HEK293 (cell line): ENCODE results near the gene CCDC78.

Experiments
- CTCF ChIA-PET: fragments of 350-600 bp; formaldehyde crosslinking; extraction: SDS; loops from one replicate; lab custom pipeline; 2021; ENCODE audit warnings: antibody characterized with exemption; lab: Yijun Ruan, JAX
- POLR2A ChIA-PET: fragments of 300-600 bp; formaldehyde crosslinking; extraction: SDS; loops from one replicate; lab custom pipeline; 2020; ENCODE audit warnings: antibody characterized with exemption, inconsistent platforms; lab: Yijun Ruan, JAX
- H3K27ac ChIP-seq: fragments of 200-500 bp; sonication (Bioruptor generic); 2 replicates; pipeline ENCODE4 v1.5.1; 2014; ENCODE audit warnings: low read depth, low read length, control low read depth, inconsistent platforms; ENCODE audit errors: extremely low read depth
- H3K36me3 ChIP-seq, 2 experiments: fragments of 200-500 bp in 1 of 2; sonication (Bioruptor generic) in 1 of 2; 1 replicate in 1 of 2; 2 replicates in 1 of 2; pipeline ENCODE4 v1.5.1; 2014 to 2017; ENCODE audit warnings: inconsistent platforms in 2 of 2, low read length in 2 of 2; ENCODE audit not compliant: control insufficient read depth in 2 of 2, insufficient read depth in 1 of 2
- H3K4me1 ChIP-seq: fragments of 200-500 bp; sonication (Bioruptor generic); 2 replicates; pipeline ENCODE4 v1.5.1; 2014; ENCODE audit warnings: mild to moderate bottlenecking, low read length, inconsistent platforms; ENCODE audit not compliant: control insufficient read depth, insufficient read depth
- H3K4me3 ChIP-seq: 2 replicates; pipeline ENCODE4 v1.5.1; 2011; ENCODE audit warnings: low read depth, mild to moderate bottlenecking, control low read depth, low read length, moderate library complexity
- H3K9me3 ChIP-seq: fragments of 200-500 bp; sonication (Bioruptor generic); 2 replicates; pipeline ENCODE4 v1.5.1; 2014; ENCODE audit warnings: low read depth, low read length, inconsistent platforms; ENCODE audit not compliant: control insufficient read depth, insufficient read depth
- BCL11A ChIP-seq: fragments of 450-650 bp; formaldehyde crosslinking; IDR thresholded peaks from 2 replicates; pipeline ENCODE4 v1.5.1; 2016; ENCODE audit warnings: low read depth, missing biosample characterization, missing genetic modification characterization
- HOXD13 ChIP-seq: sonication (generic); formaldehyde crosslinking; IDR thresholded peaks from 2 replicates; pipeline ENCODE4 v1.8.0; 2022; ENCODE audit warnings: missing genetic modification reagents, borderline replicate concordance
- IKZF3 ChIP-seq: fragments of 450-650 bp; IDR thresholded peaks from 2 replicates; pipeline ENCODE4 v1.5.0; 2018; ENCODE audit warnings: missing biosample characterization, mild to moderate bottlenecking, missing genetic modification characterization, moderate library complexity
- KLF9 ChIP-seq: fragments of 450-650 bp; formaldehyde crosslinking; IDR thresholded peaks from 2 replicates; pipeline ENCODE4 v1.5.1; 2016; ENCODE audit warnings: missing biosample characterization, missing genetic modification characterization, low read depth
- OSR2 ChIP-seq: fragments of 450-650 bp; formaldehyde crosslinking; IDR thresholded peaks from 2 replicates; pipeline ENCODE4 v1.5.1; 2016; ENCODE audit warnings: missing biosample characterization, missing genetic modification characterization
- RBAK ChIP-seq: fragments of 450-650 bp; formaldehyde crosslinking; IDR thresholded peaks from 2 replicates; pipeline ENCODE4 v1.5.1; 2016; ENCODE audit warnings: missing biosample characterization, missing genetic modification characterization
- REST ChIP-seq: fragments of 450-650 bp; formaldehyde crosslinking; IDR thresholded peaks from 2 replicates; pipeline ENCODE4 v1.5.1; 2016; ENCODE audit warnings: missing biosample characterization, missing genetic modification characterization
- SCRT1 ChIP-seq: fragments of 450-650 bp; formaldehyde crosslinking; IDR thresholded peaks from 2 replicates; pipeline ENCODE4 v1.5.1; 2016; ENCODE audit warnings: missing biosample characterization, missing genetic modification characterization, borderline replicate concordance
- ZFP37 ChIP-seq: fragments of 450-650 bp; formaldehyde crosslinking; IDR thresholded peaks from 2 replicates; pipeline ENCODE4 v1.5.1; 2016; ENCODE audit warnings: missing biosample characterization, missing genetic modification characterization
- ZNF114 ChIP-seq: fragments of 450-650 bp; formaldehyde crosslinking; IDR thresholded peaks from 2 replicates; pipeline ENCODE4 v1.5.0; 2017; ENCODE audit warnings: missing biosample characterization, missing genetic modification characterization
- ZNF16 ChIP-seq: fragments of 450-650 bp; formaldehyde crosslinking; IDR thresholded peaks from 2 replicates; pipeline ENCODE4 v1.5.1; 2016; ENCODE audit warnings: low read depth, missing biosample characterization, missing genetic modification characterization
- ZNF24 ChIP-seq: fragments of 450-650 bp; formaldehyde crosslinking; IDR thresholded peaks from 2 replicates; pipeline ENCODE4 v1.5.1; 2016; ENCODE audit warnings: missing biosample characterization, missing genetic modification characterization
- ZNF292 ChIP-seq: fragments of 450-650 bp; formaldehyde crosslinking; IDR thresholded peaks from 2 replicates; pipeline ENCODE4 v1.5.1; 2016; ENCODE audit warnings: low read depth, missing biosample characterization, missing genetic modification characterization, borderline replicate concordance
- ZNF354C ChIP-seq: fragments of 450-650 bp; formaldehyde crosslinking; IDR thresholded peaks from 2 replicates; pipeline ENCODE4 v1.5.1; 2016; ENCODE audit warnings: missing biosample characterization, missing genetic modification characterization, low read depth, borderline replicate concordance
- ZNF423 ChIP-seq: fragments of 450-650 bp; formaldehyde crosslinking; IDR thresholded peaks from 2 replicates; pipeline ENCODE4 v1.5.1; 2016; ENCODE audit warnings: missing biosample characterization, missing genetic modification characterization
- ZNF473 ChIP-seq: fragments of 450-650 bp; formaldehyde crosslinking; IDR thresholded peaks from 2 replicates; pipeline ENCODE4 v1.5.1; 2017; ENCODE audit warnings: missing biosample characterization, missing genetic modification characterization
- ZNF530 ChIP-seq: fragments of 450-650 bp; formaldehyde crosslinking; IDR thresholded peaks from 2 replicates; pipeline ENCODE4 v1.5.1; 2016; ENCODE audit warnings: low read depth, missing biosample characterization, missing genetic modification characterization
- ZNF624 ChIP-seq: fragments of 450-650 bp; formaldehyde crosslinking; IDR thresholded peaks from 2 replicates; pipeline ENCODE4 v1.5.1; 2017; ENCODE audit warnings: missing biosample characterization, missing genetic modification characterization
- ZNF658 ChIP-seq: fragments of 450-650 bp; formaldehyde crosslinking; IDR thresholded peaks from 2 replicates; pipeline ENCODE4; 2016; ENCODE audit warnings: missing biosample characterization, missing genetic modification characterization
- ZNF660 ChIP-seq: fragments of 450-650 bp; IDR thresholded peaks from 2 replicates; pipeline ENCODE4 v1.5.1; 2018; ENCODE audit warnings: missing biosample characterization, mild to moderate bottlenecking, missing genetic modification characterization
- ZNF692 ChIP-seq: fragments of 450-650 bp; formaldehyde crosslinking; IDR thresholded peaks from 2 replicates; pipeline ENCODE4 v1.5.1; 2016; ENCODE audit warnings: missing biosample characterization, missing genetic modification characterization
- ZNF843 ChIP-seq: fragments of 450-650 bp; formaldehyde crosslinking; IDR thresholded peaks from 2 replicates; pipeline ENCODE4 v1.5.1; 2016; ENCODE audit warnings: missing biosample characterization, missing genetic modification characterization
- ZSCAN4 ChIP-seq: fragments of 450-650 bp; formaldehyde crosslinking; IDR thresholded peaks from 2 replicates; pipeline ENCODE4 v1.5.1; 2017; ENCODE audit warnings: missing biosample characterization, missing genetic modification characterization
- TF ChIP-seq, protein P1 (sequence below): fragments of 450-650 bp; formaldehyde crosslinking; IDR thresholded peaks from 2 replicates; pipeline ENCODE4 v1.5.1; 2016; ENCODE audit warnings: missing biosample characterization, missing genetic modification characterization
- TF ChIP-seq, protein P2 (sequence below): fragments of 450-650 bp; formaldehyde crosslinking; IDR thresholded peaks from 2 replicates; pipeline ENCODE4 v1.5.1; 2016; ENCODE audit warnings: missing biosample characterization, missing genetic modification characterization

The CCDC78 gene

DNA sequence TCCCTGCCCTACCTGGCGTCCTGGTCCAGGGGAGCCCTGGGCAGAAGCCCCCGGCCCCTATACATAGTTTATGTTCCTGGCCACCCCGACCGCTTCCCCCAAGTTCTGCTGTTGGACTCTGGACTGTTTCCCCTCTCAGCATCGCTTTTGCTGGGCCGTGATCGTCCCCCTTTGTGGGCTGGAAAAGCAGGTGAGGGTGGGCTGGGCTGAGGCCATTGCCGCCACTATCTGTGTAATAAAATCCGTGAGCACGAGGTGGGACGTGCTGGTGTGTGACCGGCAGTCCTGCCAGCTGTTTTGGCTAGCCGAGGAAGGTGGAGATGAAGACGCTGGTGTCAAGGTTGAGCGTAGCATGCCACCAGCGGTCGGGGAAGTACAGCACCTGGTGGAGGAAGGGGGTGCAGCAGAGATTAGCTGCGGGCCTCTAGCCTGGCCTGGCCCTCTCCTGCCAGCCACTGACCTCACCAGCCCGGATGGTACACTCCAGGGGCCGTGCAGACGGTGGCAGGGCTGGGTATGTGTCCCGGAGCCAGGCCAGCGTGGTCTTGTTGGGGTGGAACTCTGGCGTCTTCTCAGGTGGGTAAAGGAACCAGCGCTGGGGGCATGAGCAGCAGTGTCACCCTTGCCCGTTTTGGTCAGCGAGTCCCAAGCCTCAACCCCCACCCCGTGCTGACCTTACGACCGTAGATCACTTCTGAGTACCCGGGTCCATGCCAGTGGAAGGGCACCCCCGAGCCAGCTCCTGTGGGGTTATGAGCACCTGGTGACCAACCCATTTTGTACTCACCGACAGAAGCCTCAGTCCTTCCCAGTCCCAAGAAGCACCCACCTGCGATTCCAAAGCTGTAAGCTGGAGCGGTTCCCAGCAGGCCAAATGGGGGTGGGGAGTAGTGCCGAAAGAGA is 43.5 kb downstream of the CCDC78 start:
- Histone ChIP-seq H3K4me1 (peaks cover 14% of the 10 kb centered on the region; the same call in 1 of the 2 replicates), H3K27ac (peak overlapping the region; percentile 97), H3K4me3 (peak overlapping the region; percentile 68), H3K9me3 (no peaks in the 10 kb centered on the region), H3K36me3 (peaks cover 3 to 58% of the 10 kb centered on the region in 2 experiments; a peak in 1 of 3 replicates)
- CTCF ChIA-PET, result interaction anchor here (0.6 to 1.0 kb wide), 3 partner anchors 88 to 375 kb away, joined by 3 to 5 read pairs (median 4); no protein-coding TSS in a partner anchor
- POLR2A ChIA-PET, result interaction anchor here (0.9 to 5.4 kb wide), 5 partner anchors 7 to 38 kb away, joined by 3 to 57 read pairs (median 15); partner anchors contain the start of genes ANTKMT, RHOT2 and WDR24
- TF ChIP-seq, protein P1, sequence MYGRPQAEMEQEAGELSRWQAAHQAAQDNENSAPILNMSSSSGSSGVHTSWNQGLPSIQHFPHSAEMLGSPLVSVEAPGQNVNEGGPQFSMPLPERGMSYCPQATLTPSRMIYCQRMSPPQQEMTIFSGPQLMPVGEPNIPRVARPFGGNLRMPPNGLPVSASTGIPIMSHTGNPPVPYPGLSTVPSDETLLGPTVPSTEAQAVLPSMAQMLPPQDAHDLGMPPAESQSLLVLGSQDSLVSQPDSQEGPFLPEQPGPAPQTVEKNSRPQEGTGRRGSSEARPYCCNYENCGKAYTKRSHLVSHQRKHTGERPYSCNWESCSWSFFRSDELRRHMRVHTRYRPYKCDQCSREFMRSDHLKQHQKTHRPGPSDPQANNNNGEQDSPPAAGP (tag by site-specific recombination), result peak; percentile 33; the same call in 1 of the 2 replicates
- no peak for TF ChIP-seq ZNF473 (tag by site-specific recombination)
- TF ChIP-seq ZSCAN4, result no peak
- TF ChIP-seq ZNF292 (tag by site-specific recombination), result no peak
- TF ChIP-seq ZNF530, result no peak
- TF ChIP-seq OSR2 (tag by site-specific recombination), result 0 out of 2 replicates have a peak, but pooled peaks have one; percentile 4
- 0 out of 2 replicates have a peak, but pooled peaks have one; percentile 12 for TF ChIP-seq ZNF843
- no peak for TF ChIP-seq RBAK (tag by site-specific recombination)
- no peak for TF ChIP-seq ZNF354C (tag by site-specific recombination)
- TF ChIP-seq ZNF16 (tag by site-specific recombination), result no peak
- TF ChIP-seq ZNF660 (tag by site-specific recombination), result no peak
- no peak for TF ChIP-seq HOXD13 (CRISPR knock-in tag)
- TF ChIP-seq ZNF692 (tag by site-specific recombination), result peak; percentile 8; the same call in 1 of the 2 replicates
- no peak for TF ChIP-seq ZNF624 (tag by site-specific recombination)
- TF ChIP-seq ZNF24 (tag by site-specific recombination), result no peak
- TF ChIP-seq, protein P2, sequence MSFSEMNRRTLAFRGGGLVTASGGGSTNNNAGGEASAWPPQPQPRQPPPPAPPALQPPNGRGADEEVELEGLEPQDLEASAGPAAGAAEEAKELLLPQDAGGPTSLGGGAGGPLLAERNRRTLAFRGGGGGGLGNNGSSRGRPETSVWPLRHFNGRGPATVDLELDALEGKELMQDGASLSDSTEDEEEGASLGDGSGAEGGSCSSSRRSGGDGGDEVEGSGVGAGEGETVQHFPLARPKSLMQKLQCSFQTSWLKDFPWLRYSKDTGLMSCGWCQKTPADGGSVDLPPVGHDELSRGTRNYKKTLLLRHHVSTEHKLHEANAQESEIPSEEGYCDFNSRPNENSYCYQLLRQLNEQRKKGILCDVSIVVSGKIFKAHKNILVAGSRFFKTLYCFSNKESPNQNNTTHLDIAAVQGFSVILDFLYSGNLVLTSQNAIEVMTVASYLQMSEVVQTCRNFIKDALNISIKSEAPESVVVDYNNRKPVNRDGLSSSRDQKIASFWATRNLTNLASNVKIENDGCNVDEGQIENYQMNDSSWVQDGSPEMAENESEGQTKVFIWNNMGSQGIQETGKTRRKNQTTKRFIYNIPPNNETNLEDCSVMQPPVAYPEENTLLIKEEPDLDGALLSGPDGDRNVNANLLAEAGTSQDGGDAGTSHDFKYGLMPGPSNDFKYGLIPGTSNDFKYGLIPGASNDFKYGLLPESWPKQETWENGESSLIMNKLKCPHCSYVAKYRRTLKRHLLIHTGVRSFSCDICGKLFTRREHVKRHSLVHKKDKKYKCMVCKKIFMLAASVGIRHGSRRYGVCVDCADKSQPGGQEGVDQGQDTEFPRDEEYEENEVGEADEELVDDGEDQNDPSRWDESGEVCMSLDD (tag by site-specific recombination), result no peak
- TF ChIP-seq KLF9 (tag by site-specific recombination), result 0 out of 2 replicates have a peak, but pooled peaks have one; percentile 6
- TF ChIP-seq ZNF658 (tag by site-specific recombination), result no peak
- no peak for TF ChIP-seq REST (tag by site-specific recombination)
- peak; percentile 13; the same call in 1 of the 2 replicates for TF ChIP-seq ZFP37 (tag by site-specific recombination)
- peak; percentile 40; the same call in 1 of the 2 replicates for TF ChIP-seq BCL11A
- peak; percentile 79; the same call in 1 of the 2 replicates for TF ChIP-seq IKZF3
- TF ChIP-seq SCRT1, result no peak
- no peak for TF ChIP-seq ZNF423 (tag by site-specific recombination)
- TF ChIP-seq ZNF114 (tag by site-specific recombination), result no peak
